Thymus (tissue), 11 donors: ENCODE results near the gene ZNF512B. TPM values are rescaled to one million over a fixed set of nuclear protein-coding genes. Genes with fewer than 3 reads are reported as not detected.

Experiments used
- DNase-seq, 9 donors: peaks; one replicate each; pipeline ENCODE4 v3.0.0-alpha.2; 2013; ENCODE audit warnings: low spot score in 9 of 9, low read depth in 6 of 9, missing footprints in 1 of 9
- H3K27ac ChIP-seq, 2 donors: one replicate each; pipeline ENCODE4 v1.5.1; 2013; ENCODE audit warnings: control low read depth in 1 of 2, low read depth in 1 of 2, low read length in 1 of 2, mild to moderate bottlenecking in 1 of 2, moderate library complexity in 1 of 2
- H3K27me3 ChIP-seq, 2 donors: one replicate each; pipeline ENCODE4 v1.5.1; 2013; ENCODE audit warnings: low read length in 1 of 2; ENCODE audit not compliant: control insufficient read depth in 2 of 2, insufficient read depth in 1 of 2
- H3K36me3 ChIP-seq, 2 donors: one replicate each; pipeline ENCODE4 v1.5.1; 2013; ENCODE audit warnings: low read length in 1 of 2, mild to moderate bottlenecking in 1 of 2, moderate library complexity in 1 of 2; ENCODE audit not compliant: control insufficient read depth in 2 of 2, insufficient read depth in 2 of 2
- H3K4me1 ChIP-seq, 2 donors: one replicate each; pipeline ENCODE4 v1.5.1; 2013; ENCODE audit warnings: low read length in 2 of 2; ENCODE audit not compliant: control insufficient read depth in 2 of 2, insufficient read depth in 2 of 2
- H3K4me3 ChIP-seq, 2 donors: one replicate each; pipeline ENCODE4 v1.5.1; 2013; ENCODE audit warnings: low read length in 2 of 2, control low read depth in 1 of 2, mild to moderate bottlenecking in 1 of 2
- H3K9me3 ChIP-seq, 2 donors: one replicate each; pipeline ENCODE4 v1.5.1; 2013; ENCODE audit warnings: low read length in 1 of 2, mild to moderate bottlenecking in 1 of 2; ENCODE audit not compliant: control insufficient read depth in 2 of 2, insufficient read depth in 1 of 2
- WGBS: extraction: QIAGEN DNeasy Blood & Tissue Kit; methylation state at CpG from one replicate; pipeline ENCODE4 v1.1.7; 2013; 5-methylcytosine and 5-hydroxymethylcytosine counted together
- polyA plus RNA-seq: library from polyadenylated mRNA; stranded (reverse); fragments of 200-250 nt; gene quantifications from one replicate; pipeline ENCODE4 v1.2.3, GENCODE V29; 2013
- total RNA-seq: library from RNA; stranded (reverse); fragments of 120-200 nt; gene quantifications from one replicate; pipeline ENCODE4 v1.2.4, GENCODE V29; 2013
- donor health status: healthy.

The ZNF512B gene
- total and polyA plus RNA-seq, 2 donors: 10.0 to 13.4 TPM

DNA sequence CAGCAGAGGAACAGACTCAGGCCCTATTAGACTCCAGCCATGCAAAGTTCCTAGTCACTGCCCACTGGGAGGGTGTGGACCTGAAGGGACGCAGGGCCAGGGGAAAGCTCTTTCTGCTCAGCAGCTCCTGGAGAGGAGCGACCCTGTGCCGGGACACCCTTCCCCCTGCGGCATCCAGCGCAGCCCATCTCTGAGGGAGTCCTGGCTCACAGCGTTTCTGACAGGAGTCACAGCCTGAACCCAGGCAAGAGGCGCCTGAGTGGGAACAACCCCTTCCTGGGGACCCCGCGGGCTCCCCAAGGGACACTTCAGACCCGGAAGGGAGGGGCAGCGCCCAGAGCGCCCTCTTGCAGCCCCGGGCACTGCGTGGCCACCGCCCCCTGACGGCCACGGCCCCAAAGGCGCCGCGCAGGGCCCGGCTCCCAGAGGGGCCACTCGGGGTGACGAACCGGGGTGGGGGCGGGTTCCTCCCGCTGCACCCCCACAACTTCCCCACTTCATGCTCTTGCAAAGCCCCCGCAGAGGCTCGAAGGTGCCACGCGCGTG is 14.4 kb downstream of the ZNF512B start:
- WGBS: 4% methylated on average over 31 of the region's 31 CpGs
- H3K4me3 ChIP-seq: peak overlapping the region; percentile 77 to 97
- no peaks in the 10 kb centered on the region for H3K9me3 ChIP-seq
- H3K4me1 ChIP-seq: peaks cover 18 to 30% of the 10 kb centered on the region in 2 donors
- H3K27ac ChIP-seq: peak overlapping the region in 1 of 2 donors; percentile 26
- H3K27me3 ChIP-seq: no peaks in the 10 kb centered on the region
- peak in 1 of 9 donors; percentile 46 for DNase-seq
- peaks cover 18 to 25% of the 10 kb centered on the region in 2 donors for H3K36me3 ChIP-seq

DNA sequence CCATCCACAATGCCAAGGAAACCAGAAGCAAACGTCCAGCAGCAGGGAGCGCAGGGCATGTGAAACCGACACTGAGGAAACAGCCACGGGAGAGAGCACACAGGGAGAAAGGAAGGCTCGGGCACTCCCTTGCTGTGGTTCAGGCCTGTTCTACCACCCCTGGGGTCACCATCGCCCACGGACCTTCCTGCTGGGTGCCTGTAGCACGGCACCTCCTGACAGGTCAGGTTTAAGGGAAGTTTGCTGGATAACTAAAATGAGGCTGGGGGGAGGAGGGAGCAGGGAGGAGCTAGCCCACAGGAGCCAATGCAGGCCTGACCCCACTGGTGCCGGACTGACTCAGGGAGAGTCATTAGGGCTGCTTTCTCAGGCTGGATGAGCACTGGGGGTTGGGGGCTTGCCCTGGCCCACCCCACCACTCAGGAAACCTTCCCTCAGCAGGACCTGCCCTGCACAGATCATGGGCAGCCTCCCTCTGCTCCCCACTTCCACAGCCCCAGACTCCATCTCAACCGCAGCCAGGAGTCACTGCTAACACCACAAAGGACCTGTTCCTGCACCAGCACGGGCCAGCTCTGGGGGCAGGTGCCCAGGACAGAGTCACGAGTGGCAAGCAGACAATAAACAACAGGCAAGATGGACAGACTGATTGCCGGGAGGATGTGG is 15.8 kb downstream of the ZNF512B start:
- peaks cover 25 to 45% of the 10 kb centered on the region in 2 donors for H3K4me1 ChIP-seq
- peaks cover 6 to 11% of the 10 kb centered on the region in 2 donors for H3K36me3 ChIP-seq
- H3K9me3 ChIP-seq: peaks cover 0 to 6% of the 10 kb centered on the region in 2 donors
- H3K27me3 ChIP-seq: no peaks in the 10 kb centered on the region
- H3K27ac ChIP-seq: no peak overlapping the region
- WGBS: 95% methylated on average over 13 of the region's 13 CpGs
- H3K4me3 ChIP-seq: no peak overlapping the region
- DNase-seq: no peak

DNA sequence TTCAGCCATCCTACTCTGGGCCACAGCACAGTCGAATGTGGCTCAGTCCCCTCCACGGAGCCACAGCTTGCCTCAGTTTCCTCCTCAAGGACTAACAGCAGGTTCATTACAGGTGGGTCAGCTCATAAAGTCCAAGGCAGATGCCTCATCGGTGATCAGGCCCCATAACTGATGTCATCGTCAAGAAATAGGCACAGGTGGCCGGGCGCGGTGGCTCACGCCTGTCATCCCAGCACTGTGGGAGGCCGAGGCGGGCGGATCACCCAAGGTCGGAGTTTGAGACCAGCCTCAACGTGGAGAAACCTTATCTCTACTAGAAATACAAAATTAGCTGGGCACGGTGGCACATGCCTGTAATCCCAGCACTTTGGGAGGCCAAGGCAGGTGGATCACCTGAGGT is 17.0 kb downstream of the ZNF512B start:
- Histone ChIP-seq H3K27ac (no peak overlapping the region), H3K4me3 (no peak overlapping the region), H3K36me3 (peaks cover 5 to 8% of the 10 kb centered on the region in 2 donors), H3K9me3 (peaks cover 0 to 6% of the 10 kb centered on the region in 2 donors), H3K4me1 (peaks cover 33 to 56% of the 10 kb centered on the region in 2 donors), H3K27me3 (no peaks in the 10 kb centered on the region)
- no peak for DNase-seq
- WGBS: 96% methylated on average over 14 of the region's 14 CpGs

- no peaks in the 10 kb centered on the region for H3K27me3 ChIP-seq
- peaks cover 0 to 6% of the 10 kb centered on the region in 2 donors for H3K9me3 ChIP-seq
- no peak overlapping the region for H3K27ac ChIP-seq
- peaks cover 35 to 57% of the 10 kb centered on the region in 2 donors for H3K4me1 ChIP-seq
- no peak for DNase-seq
- WGBS: 94% methylated on average over 15 of the region's 15 CpGs
- H3K4me3 ChIP-seq: no peak overlapping the region
- H3K36me3 ChIP-seq: peaks cover 5 to 8% of the 10 kb centered on the region in 2 donors
Measured at GRCh38 chr20:63952210-63952535, 17.6 kb downstream of the ZNF512B start.

DNA sequence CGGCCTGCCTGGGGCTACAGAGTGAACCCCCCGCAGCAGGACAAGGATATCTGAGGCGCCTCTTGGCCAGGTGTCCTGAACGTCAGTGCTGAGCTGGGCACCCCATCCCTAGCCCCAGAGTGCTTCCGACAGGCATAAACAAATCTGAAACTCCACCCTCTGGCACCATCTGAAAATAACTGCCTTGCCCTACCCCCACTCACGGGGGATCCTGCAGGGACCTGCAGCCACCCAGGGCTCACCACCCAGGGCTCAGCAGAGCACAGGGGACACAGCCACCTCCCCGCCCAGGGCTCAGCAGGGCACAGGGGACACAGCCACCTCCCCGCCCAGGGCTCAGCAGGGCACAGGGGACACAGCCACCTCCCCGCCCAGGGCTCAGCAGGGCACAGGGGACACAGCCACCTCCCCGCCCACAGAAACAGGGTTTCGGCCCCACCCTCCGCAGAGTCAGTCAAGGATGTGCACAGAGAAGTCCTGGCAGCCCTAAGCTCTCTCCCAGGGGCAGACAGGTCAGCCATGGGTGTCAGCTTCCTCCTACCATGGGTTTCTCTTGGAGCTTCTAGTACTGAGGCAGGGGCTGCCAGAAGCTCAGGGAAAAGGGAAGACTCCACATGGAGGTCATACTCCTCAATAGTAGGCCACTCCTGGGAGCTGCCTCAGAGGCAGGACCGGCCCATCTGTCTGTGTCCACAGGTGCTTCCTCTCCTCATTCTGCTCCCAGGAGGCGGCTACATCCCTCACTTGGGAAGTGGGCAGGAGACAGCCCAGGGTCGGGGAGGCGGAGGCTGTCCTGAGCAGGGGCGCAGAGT is 18.1 kb downstream of the ZNF512B start:
- no peak for DNase-seq
- WGBS: 94% methylated on average over 17 of the region's 17 CpGs
- Histone ChIP-seq H3K4me3 (no peak overlapping the region), H3K9me3 (peaks cover 0 to 6% of the 10 kb centered on the region in 2 donors), H3K27me3 (no peaks in the 10 kb centered on the region), H3K4me1 (peaks cover 29 to 51% of the 10 kb centered on the region in 2 donors), H3K27ac (no peak overlapping the region), H3K36me3 (peaks cover 5 to 8% of the 10 kb centered on the region in 2 donors)

- WGBS: 97% methylated on average over 20 of the region's 20 CpGs
- Histone ChIP-seq H3K27me3 (no peaks in the 10 kb centered on the region), H3K4me1 (peaks cover 28 to 50% of the 10 kb centered on the region in 2 donors), H3K4me3 (no peak overlapping the region), H3K9me3 (peaks cover 0 to 6% of the 10 kb centered on the region in 2 donors), H3K27ac (no peak overlapping the region), H3K36me3 (peaks cover 7 to 14% of the 10 kb centered on the region in 2 donors)
- DNase-seq: no peak
Measured at GRCh38 chr20:63950701-63951397, 18.9 kb downstream of the ZNF512B start.

DNA sequence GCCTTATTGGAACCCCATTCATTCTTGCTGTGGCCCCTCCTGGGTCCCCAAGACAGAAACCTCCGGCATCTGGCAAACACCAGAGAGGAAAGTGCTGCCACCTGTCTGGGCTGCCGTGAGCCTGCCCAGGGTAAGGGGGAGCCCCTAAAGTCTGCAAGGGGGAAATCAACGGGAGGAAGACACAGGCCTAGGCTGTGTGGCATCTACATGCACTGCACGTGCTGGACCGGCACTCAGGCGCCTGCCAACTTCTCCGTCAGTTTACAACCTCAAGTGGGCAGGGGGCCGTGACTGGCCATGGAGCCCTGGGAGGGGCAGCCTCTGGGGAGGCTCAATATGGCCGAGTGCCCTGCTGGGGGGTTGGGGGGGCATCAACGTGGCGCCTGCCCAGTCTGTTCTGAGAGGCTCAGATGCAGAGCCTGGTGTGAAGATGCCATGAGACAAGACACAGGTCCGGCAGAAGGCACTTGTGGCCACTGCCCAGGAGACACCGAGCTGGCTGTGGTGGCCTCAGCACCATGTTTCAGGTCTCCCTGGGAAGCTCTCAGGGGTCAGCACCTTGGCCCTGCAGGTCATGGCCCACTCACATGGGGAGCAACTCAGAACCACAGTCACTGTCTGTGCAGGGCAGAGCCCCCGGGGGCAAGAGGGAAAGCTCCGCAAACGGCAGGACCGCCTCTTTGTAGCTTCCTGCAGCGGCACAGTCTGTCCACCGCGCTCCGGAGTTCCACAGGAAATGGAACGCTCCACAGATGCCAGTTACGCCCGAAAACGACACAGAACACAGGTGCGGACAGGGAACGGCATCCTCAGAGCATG is 21.9 kb downstream of the ZNF512B start:
- Histone ChIP-seq H3K27me3 (no peaks in the 10 kb centered on the region), H3K36me3 (peaks cover 36 to 44% of the 10 kb centered on the region in 2 donors), H3K4me3 (no peak overlapping the region), H3K4me1 (peaks cover 17 to 32% of the 10 kb centered on the region in 2 donors), H3K9me3 (peaks cover 0 to 6% of the 10 kb centered on the region in 2 donors), H3K27ac (peak overlapping the region in 1 of 2 donors; percentile 12)
- 38% methylated on average over 27 of the region's 27 CpGs for WGBS
- DNase-seq: peak in 1 of 9 donors; percentile 50

DNA sequence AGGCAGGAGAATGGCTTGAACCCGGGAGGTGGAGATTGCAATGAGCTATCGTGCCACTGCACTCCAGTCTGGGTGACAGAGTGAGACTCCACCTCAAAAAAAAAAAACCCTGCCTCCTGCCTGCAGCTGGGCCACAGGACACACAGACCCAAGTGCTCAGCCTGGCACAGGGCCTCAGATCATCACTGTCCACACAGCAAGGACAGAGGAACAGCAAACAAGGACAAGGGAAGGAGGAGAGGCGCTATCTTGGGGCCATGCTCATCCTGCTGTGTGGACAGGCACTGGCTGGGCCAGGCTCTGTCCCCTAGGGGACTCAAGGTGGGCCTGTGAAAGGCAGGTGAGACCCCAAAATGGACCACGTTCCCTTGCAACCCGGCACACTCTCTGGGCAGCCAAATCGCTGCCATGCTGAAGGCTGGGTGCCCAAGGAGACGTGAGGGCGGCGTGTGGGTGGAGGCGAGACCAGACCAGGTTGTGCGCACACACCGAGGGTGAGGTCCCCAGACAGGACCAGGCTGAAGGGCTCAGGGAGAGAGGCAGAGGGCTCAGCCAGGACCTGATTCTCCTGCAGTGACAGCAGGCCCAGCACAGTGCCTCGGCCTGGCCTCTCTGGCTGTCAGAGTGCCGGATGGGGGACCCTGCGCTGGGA is 22.6 kb downstream of the ZNF512B start:
- Histone ChIP-seq H3K27ac (peak overlapping the region in 1 of 2 donors; percentile 19), H3K36me3 (peaks cover 35 to 41% of the 10 kb centered on the region in 2 donors), H3K9me3 (peaks cover 0 to 6% of the 10 kb centered on the region in 2 donors), H3K27me3 (no peaks in the 10 kb centered on the region), H3K4me1 (peaks cover 21 to 36% of the 10 kb centered on the region in 2 donors), H3K4me3 (no peak overlapping the region)
- DNase-seq: no peak
- WGBS: 89% methylated on average over 15 of the region's 15 CpGs
